Liver (tissue), 9 donors: ENCODE results near the gene PIGW. TPM values are rescaled to one million over a fixed set of nuclear protein-coding genes. Genes with fewer than 3 reads are reported as not detected.

Experiments
- DNase-seq: peaks from one replicate; pipeline ENCODE4 v3.0.0-alpha.2; 2017; ENCODE audit warnings: low spot score
- H3K27ac ChIP-seq, 2 donors: one replicate each; pipeline ENCODE4 v1.7.0; 2013; ENCODE audit warnings: inconsistent platforms in 2 of 2, low read length in 2 of 2, control low read depth in 1 of 2, low read depth in 1 of 2, mild to moderate bottlenecking in 1 of 2
- H3K27me3 ChIP-seq, 4 donors: one replicate each; pipeline versions ENCODE4 v1.6.1 to v1.7.0; 2013; ENCODE audit warnings: low read length in 3 of 4, inconsistent platforms in 1 of 4, mild to moderate bottlenecking in 1 of 4, moderate library complexity in 1 of 4; ENCODE audit not compliant: control insufficient read depth in 4 of 4, insufficient read depth in 4 of 4
- H3K36me3 ChIP-seq, 4 donors: one replicate each; pipeline versions ENCODE4 v1.6.1 to v1.7.0; 2013; ENCODE audit warnings: low read length in 3 of 4, mild to moderate bottlenecking in 3 of 4, low read depth in 1 of 4, moderate library complexity in 1 of 4; ENCODE audit not compliant: control insufficient read depth in 4 of 4, insufficient read depth in 3 of 4
- H3K4me1 ChIP-seq, 4 donors: one replicate each; pipeline versions ENCODE4 v1.6.1 to v1.7.0; 2013; ENCODE audit warnings: low read length in 3 of 4, mild to moderate bottlenecking in 3 of 4, moderate library complexity in 1 of 4; ENCODE audit not compliant: control insufficient read depth in 4 of 4, insufficient read depth in 4 of 4
- H3K4me3 ChIP-seq, 3 donors: one replicate each; pipeline versions ENCODE4 v1.6.1 to v1.7.0; 2013; ENCODE audit warnings: low read length in 3 of 3, control low read depth in 1 of 3, low read depth in 1 of 3, mild to moderate bottlenecking in 1 of 3
- H3K9ac ChIP-seq, 2 donors: one replicate each; pipeline ENCODE4 v1.7.0; 2013; ENCODE audit warnings: low read length in 2 of 2, mild to moderate bottlenecking in 2 of 2, moderate library complexity in 2 of 2, control low read depth in 1 of 2, low read depth in 1 of 2
- H3K9me3 ChIP-seq, 4 donors: one replicate each; pipeline versions ENCODE4 v1.6.1 to v1.7.0; 2013; ENCODE audit warnings: low read length in 3 of 4; ENCODE audit not compliant: control insufficient read depth in 4 of 4
- CTCF ChIP-seq: fragments of 150-350 bp; IDR thresholded peaks from 2 replicates; pipeline ENCODE4 v1.5.1; 2017; ENCODE audit warnings: improper control_type of control experiment, low read depth, low read length; ENCODE audit not compliant: missing input control
- EGR1 ChIP-seq, 2 donors: IDR thresholded peaks; 2 replicates each; pipeline ENCODE4 v1.6.1; 2016 to 2018; ENCODE audit warnings: antibody characterized with exemption in 2 of 2, low read depth in 2 of 2
- FOXA1 ChIP-seq: IDR thresholded peaks from 2 replicates; pipeline ENCODE4 v1.6.1; 2016; ENCODE audit warnings: antibody characterized with exemption
- FOXA2 ChIP-seq: IDR thresholded peaks from 2 replicates; pipeline ENCODE4 v1.6.1; 2016; ENCODE audit warnings: antibody characterized with exemption
- GABPA ChIP-seq, 2 donors: IDR thresholded peaks in 1 of 2; conservative IDR thresholded peaks in 1 of 2; 2 replicates each; pipeline ENCODE4 v1.6.1; 2016; ENCODE audit warnings: antibody characterized with exemption in 2 of 2, mild to moderate bottlenecking in 1 of 2, moderate library complexity in 1 of 2
- HNF4A ChIP-seq, 2 donors: conservative IDR thresholded peaks; 2 replicates each; pipeline ENCODE4 v1.6.1; 2016; ENCODE audit warnings: antibody characterized with exemption in 2 of 2, mild to moderate bottlenecking in 2 of 2
- HNF4G ChIP-seq: IDR thresholded peaks from 2 replicates; pipeline ENCODE4 v1.6.1; 2016; ENCODE audit warnings: antibody characterized with exemption
- JUND ChIP-seq, 2 donors: IDR thresholded peaks; 2 replicates each; pipeline ENCODE4 v1.6.1; 2016; ENCODE audit warnings: antibody characterized with exemption in 2 of 2
- MAX ChIP-seq: IDR thresholded peaks from 2 replicates; pipeline ENCODE4 v1.6.1; 2016; ENCODE audit warnings: antibody characterized with exemption
- NR2F2 ChIP-seq: IDR thresholded peaks from 2 replicates; pipeline ENCODE4 v1.6.1; 2016; ENCODE audit warnings: antibody characterized with exemption
- RAD21 ChIP-seq, 2 donors: IDR thresholded peaks; 2 replicates each; pipeline ENCODE4 v1.6.1; 2016; ENCODE audit warnings: antibody characterized with exemption in 2 of 2, mild to moderate bottlenecking in 2 of 2
- RXRA ChIP-seq, 2 donors: IDR thresholded peaks; 2 replicates each; pipeline ENCODE4 v1.6.1; 2017 to 2018; ENCODE audit warnings: antibody characterized with exemption in 2 of 2, mild to moderate bottlenecking in 1 of 2
- SP1 ChIP-seq: IDR thresholded peaks from 2 replicates; pipeline ENCODE4 v1.6.1; 2018; ENCODE audit warnings: antibody characterized with exemption, mild to moderate bottlenecking
- TAF1 ChIP-seq: conservative IDR thresholded peaks from 2 replicates; pipeline ENCODE4 v1.6.1; 2016; ENCODE audit warnings: antibody characterized with exemption, mild to moderate bottlenecking
- YY1 ChIP-seq: IDR thresholded peaks from 2 replicates; pipeline ENCODE4 v1.6.1; 2016; ENCODE audit warnings: antibody characterized with exemption, mild to moderate bottlenecking
- WGBS: extraction: QIAGEN DNeasy Blood & Tissue Kit; methylation state at CpG from one replicate; pipeline ENCODE4 v1.1.7; 2013; 5-methylcytosine and 5-hydroxymethylcytosine counted together
- polyA plus RNA-seq, 2 donors: library from polyadenylated mRNA; stranded (reverse) in 1 of 2; unstranded in 1 of 2; fragments of 200-250 nt in 1 of 2; fragments of >200 nt in 1 of 2; fragmentation: Nextera tagmentation in 1 of 2; extraction: Ambion mirVana in 1 of 2; gene quantifications; one replicate each; pipeline versions ENCODE4 v1.2.1 to v1.2.3, GENCODE V29; 2013 to 2015
- total RNA-seq, 2 donors: library from RNA; depleted of rRNA; stranded (reverse); fragments of >200 nt; gene quantifications; one replicate each; pipeline ENCODE4 v1.2.3, GENCODE V29; 2014
- TF ChIP-seq, protein P1 (sequence below): IDR thresholded peaks from 2 replicates; pipeline ENCODE4 v1.6.1; 2016; ENCODE audit warnings: antibody characterized with exemption, mild to moderate bottlenecking
- TF ChIP-seq, protein P2 (sequence below): IDR thresholded peaks from 2 replicates; pipeline ENCODE4 v1.6.1; 2016; ENCODE audit warnings: antibody characterized with exemption
- TF ChIP-seq, protein P3 (sequence below): IDR thresholded peaks from 2 replicates; pipeline ENCODE4 v1.6.1; 2016; ENCODE audit warnings: antibody characterized with exemption
- donor health status: healthy.
- donor health status: healthy.
- donor health status: healthy.
- donor health status: healthy.
- donor health status: healthy.

PIGW gene
- total and polyA plus RNA-seq, 4 donors = 3.2 to 9.6 (median 6.1) TPM

GRCh38 chr17:36532435-36532975 is 2.3 kb upstream of the PIGW start:
- no peak for DNase-seq

DNA sequence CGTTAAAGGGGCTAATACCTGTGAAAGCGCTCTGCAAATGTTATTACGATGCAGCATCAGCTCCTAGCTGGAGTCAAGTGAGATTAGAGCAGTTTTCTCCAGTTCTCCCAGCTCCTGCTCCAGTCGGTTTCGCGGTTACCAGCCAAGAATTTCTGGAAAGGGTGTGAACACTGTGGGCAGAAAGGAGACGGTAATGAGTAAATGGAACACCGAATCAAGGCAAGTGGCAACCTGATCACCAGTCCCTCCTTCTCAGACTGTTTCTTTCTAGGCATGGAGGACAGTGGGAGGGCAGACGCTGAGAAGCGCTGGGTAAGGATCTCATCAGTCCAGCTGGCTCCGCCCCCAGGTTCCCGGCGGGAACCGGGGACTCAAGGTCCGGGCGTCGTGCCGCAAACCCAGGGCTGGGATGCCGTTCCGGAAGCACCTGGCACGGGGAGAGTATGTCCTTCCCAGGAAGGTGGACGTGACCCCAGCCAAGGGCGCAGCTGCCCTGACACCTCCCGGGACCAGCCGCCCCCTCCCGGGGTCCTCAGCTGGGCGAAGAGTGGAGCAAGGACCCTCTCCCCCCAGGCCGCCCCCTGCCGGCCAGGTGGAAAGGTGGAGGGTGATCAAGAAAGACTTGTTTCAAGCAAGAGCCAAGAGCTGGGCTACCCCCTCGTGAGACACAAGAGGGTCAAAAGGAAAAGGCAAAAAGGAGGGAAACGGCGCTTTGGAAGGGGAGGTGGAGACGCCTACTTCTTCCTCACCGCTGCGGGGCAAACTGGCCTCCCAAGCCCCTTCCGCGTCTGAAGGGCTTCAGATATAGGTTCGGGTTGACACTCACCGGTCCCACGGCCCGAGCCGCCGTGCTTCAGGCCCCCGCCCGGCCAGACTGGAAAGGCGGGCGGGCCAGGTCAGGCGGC is 600 bp upstream of the PIGW start:
- 11% methylated on average over 48 of the region's 48 CpGs for WGBS
- TF ChIP-seq CTCF = peak; percentile 16
- TF ChIP-seq RAD21 (IDR thresholded peaks at IDR 0.05) = no peak
- no peak for TF ChIP-seq FOXA2
- no peak for TF ChIP-seq TAF1
- TF ChIP-seq HNF4A (conservative IDR thresholded peaks at IDR 0.05) = peak in 1 of 2 donors; percentile 41
- TF ChIP-seq RXRA (IDR thresholded peaks at IDR 0.05) = peak in 1 of 2 donors; percentile 22
- TF ChIP-seq HNF4G = no peak
- no peak for TF ChIP-seq MAX
- TF ChIP-seq, protein P1, sequence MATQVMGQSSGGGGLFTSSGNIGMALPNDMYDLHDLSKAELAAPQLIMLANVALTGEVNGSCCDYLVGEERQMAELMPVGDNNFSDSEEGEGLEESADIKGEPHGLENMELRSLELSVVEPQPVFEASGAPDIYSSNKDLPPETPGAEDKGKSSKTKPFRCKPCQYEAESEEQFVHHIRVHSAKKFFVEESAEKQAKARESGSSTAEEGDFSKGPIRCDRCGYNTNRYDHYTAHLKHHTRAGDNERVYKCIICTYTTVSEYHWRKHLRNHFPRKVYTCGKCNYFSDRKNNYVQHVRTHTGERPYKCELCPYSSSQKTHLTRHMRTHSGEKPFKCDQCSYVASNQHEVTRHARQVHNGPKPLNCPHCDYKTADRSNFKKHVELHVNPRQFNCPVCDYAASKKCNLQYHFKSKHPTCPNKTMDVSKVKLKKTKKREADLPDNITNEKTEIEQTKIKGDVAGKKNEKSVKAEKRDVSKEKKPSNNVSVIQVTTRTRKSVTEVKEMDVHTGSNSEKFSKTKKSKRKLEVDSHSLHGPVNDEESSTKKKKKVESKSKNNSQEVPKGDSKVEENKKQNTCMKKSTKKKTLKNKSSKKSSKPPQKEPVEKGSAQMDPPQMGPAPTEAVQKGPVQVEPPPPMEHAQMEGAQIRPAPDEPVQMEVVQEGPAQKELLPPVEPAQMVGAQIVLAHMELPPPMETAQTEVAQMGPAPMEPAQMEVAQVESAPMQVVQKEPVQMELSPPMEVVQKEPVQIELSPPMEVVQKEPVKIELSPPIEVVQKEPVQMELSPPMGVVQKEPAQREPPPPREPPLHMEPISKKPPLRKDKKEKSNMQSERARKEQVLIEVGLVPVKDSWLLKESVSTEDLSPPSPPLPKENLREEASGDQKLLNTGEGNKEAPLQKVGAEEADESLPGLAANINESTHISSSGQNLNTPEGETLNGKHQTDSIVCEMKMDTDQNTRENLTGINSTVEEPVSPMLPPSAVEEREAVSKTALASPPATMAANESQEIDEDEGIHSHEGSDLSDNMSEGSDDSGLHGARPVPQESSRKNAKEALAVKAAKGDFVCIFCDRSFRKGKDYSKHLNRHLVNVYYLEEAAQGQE = no peak
- TF ChIP-seq, protein P2, sequence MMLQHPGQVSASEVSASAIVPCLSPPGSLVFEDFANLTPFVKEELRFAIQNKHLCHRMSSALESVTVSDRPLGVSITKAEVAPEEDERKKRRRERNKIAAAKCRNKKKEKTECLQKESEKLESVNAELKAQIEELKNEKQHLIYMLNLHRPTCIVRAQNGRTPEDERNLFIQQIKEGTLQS = no peak
- no peak for TF ChIP-seq JUND (IDR thresholded peaks at IDR 0.05)
- no peak for TF ChIP-seq GABPA (IDR thresholded peaks at IDR 0.05 in 1 of 2, conservative IDR thresholded peaks at IDR 0.05 in 1 of 2)
- no peak for TF ChIP-seq SP1
- TF ChIP-seq, protein P3, sequence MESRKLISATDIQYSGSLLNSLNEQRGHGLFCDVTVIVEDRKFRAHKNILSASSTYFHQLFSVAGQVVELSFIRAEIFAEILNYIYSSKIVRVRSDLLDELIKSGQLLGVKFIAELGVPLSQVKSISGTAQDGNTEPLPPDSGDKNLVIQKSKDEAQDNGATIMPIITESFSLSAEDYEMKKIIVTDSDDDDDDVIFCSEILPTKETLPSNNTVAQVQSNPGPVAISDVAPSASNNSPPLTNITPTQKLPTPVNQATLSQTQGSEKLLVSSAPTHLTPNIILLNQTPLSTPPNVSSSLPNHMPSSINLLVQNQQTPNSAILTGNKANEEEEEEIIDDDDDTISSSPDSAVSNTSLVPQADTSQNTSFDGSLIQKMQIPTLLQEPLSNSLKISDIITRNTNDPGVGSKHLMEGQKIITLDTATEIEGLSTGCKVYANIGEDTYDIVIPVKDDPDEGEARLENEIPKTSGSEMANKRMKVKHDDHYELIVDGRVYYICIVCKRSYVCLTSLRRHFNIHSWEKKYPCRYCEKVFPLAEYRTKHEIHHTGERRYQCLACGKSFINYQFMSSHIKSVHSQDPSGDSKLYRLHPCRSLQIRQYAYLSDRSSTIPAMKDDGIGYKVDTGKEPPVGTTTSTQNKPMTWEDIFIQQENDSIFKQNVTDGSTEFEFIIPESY = no peak
- no peak for TF ChIP-seq EGR1 (IDR thresholded peaks at IDR 0.05; ENCODE audit: low read depth in 2 of 2)
- no peak for TF ChIP-seq YY1
- no peak for TF ChIP-seq NR2F2
- TF ChIP-seq FOXA1 = no peak
- H3K4me3 ChIP-seq = peak overlapping the region; percentile 83 to 99 (median 92)
- no peaks in the 10 kb centered on the region for H3K9me3 ChIP-seq
- peak; percentile 64 for DNase-seq
- peak overlapping the region; percentile 93 to 99 for H3K27ac ChIP-seq
- H3K36me3 ChIP-seq = peaks cover 7 to 28% (median 14%) of the 10 kb centered on the region in 4 donors
- peak overlapping the region; percentile 32 to 87 for H3K9ac ChIP-seq
- peaks cover 0 to 15% (median 8%) of the 10 kb centered on the region in 4 donors for H3K4me1 ChIP-seq
- H3K27me3 ChIP-seq = no peaks in the 10 kb centered on the region

More at GRCh38 chr17:36532435-36532975, 2.3 kb upstream of the PIGW start:
- H3K4me3 ChIP-seq = no peak overlapping the region
- H3K27ac ChIP-seq = no peak overlapping the region
- peaks cover 8 to 39% (median 15%) of the 10 kb centered on the region in 4 donors for H3K36me3 ChIP-seq
- no peaks in the 10 kb centered on the region for H3K9me3 ChIP-seq
- no peaks in the 10 kb centered on the region for H3K27me3 ChIP-seq
- peaks cover 0 to 15% (median 8%) of the 10 kb centered on the region in 4 donors for H3K4me1 ChIP-seq
- WGBS = 100% methylated on average over 2 of the region's 2 CpGs
- no peak overlapping the region for H3K9ac ChIP-seq
- TF ChIP-seq FOXA1 (no peak), NR2F2 (no peak)
- TF ChIP-seq, protein P2 = no peak
